ENCODE data around the gene AMACR. TPM values are rescaled to one million over a fixed set of nuclear protein-coding genes. Genes with fewer than 3 reads are reported as not detected.

AMACR gene
- 12.3 TPM for polyA plus RNA-seq (2013, experiment 1 of 2)
- polyA plus RNA-seq (2013, experiment 2 of 2): 12.1 TPM

DNA sequence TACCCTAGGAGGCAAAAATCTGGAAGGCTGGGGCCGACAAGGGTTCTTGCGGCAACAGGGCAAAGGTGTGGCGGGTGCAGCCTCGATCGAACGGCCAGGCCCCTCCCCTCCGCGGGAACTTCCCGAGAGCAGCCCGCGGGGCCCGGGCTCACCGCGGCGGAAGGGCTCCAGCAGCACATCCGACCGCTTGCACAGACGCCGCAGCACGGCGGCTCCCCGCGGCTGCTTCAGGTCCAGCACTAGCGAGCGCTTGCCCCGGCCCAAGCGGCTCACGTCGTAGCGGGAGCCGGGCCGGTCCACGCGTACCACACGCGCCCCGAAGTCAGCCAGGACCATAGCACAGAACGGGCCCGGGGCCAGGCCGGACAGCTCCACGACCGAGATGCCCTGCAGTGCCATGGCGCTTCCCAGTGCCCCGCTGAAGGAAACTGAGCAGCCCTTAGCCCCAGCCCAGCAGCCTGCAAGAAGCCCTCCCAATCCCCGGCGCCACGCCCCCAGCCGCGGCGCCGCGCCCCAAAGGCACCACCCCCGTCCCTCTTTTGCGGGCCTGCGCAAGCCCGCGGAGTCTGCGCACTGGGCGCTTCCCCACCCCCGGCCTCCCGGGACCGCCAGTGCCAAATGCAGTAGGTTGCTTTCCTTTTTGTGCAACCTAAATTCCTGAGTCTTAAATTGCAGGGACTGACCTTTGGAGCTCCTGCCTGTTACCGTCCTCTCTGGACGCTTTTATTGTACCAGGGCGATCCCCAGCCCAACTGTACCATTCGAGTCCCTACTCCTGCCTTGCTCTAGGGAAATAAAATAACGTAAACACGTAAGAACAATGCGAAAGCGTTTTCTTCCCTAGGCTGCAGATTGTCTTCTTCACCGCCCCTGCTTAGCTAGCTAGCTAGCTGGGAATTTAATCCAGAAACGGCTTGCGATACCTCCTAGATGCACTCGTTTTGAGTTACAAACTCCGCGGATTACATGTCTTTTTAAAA is at the start of gene AMACR:
Gene AMACR (minus strand): TSS at position 430 of the 980 bp plus-strand sequence. CDS start 31 bp downstream, at position 399.
- Histone ChIP-seq H3K9me3 (replicated peaks in 1 of 2; ENCODE audit: control insufficient read depth in 2 of 2, insufficient read depth in 1 of 2, low read depth in 1 of 2, low read length in 2 of 2) (peaks cover 0 to 2% of the 10 kb centered on the region in 2 donors), H3K27me3 (ENCODE audit: control insufficient read depth in 3 of 3, insufficient read depth in 3 of 3, low read depth in 1 of 3, low read length in 3 of 3) (peaks cover 0 to 2% (median 0%) of the 10 kb centered on the region in 3 experiments), H3K23ac (ENCODE audit: low read depth, low read length, poor library complexity) (peak within 1 kb of the TSS; percentile 90), H3K4me2 (ENCODE audit: insufficient read depth, low read length, poor library complexity, severe bottlenecking) (peak within 1 kb of the TSS; percentile 77), H3K4me3 (ENCODE audit: low read length in 2 of 2) (peak within 1 kb of the TSS; percentile 76 to 91), H3K18ac (ENCODE audit: low read length) (peak within 1 kb of the TSS; percentile 98), H3K27ac (replicated peaks; ENCODE audit: low read length) (peak within 1 kb of the TSS; percentile 98), H3K4ac (ENCODE audit: low read length) (no peak within 1 kb of the TSS), H2BK15ac (ENCODE audit: low read length) (peak within 1 kb of the TSS; percentile 94), H2BK12ac (ENCODE audit: low read length) (no peak within 1 kb of the TSS), H2BK5ac (ENCODE audit: low read length) (no peak within 1 kb of the TSS), H2AK5ac (ENCODE audit: low read depth, low read length) (no peak within 1 kb of the TSS), H3K79me1 (ENCODE audit: low read depth, low read length) (peaks cover 2% of the 10 kb centered on the region), H4K8ac (ENCODE audit: low read depth, low read length) (no peak within 1 kb of the TSS), H3K14ac (ENCODE audit: low read length) (peak within 1 kb of the TSS; percentile 83), H2BK120ac (ENCODE audit: low read depth, low read length) (peak within 1 kb of the TSS; percentile 64), H4K91ac (ENCODE audit: low read depth, low read length, poor library complexity) (no peak within 1 kb of the TSS), H3K4me1 (ENCODE audit: control insufficient read depth in 2 of 2, insufficient read depth in 1 of 2, low read depth in 1 of 2, low read length in 2 of 2) (peaks cover 5 to 14% of the 10 kb centered on the region in 2 donors), H2AFZ (ENCODE audit: low read length) (peak within 1 kb of the TSS; percentile 95), H3K36me3 (replicated peaks in 1 of 2; ENCODE audit: control insufficient read depth in 2 of 2, insufficient read depth in 2 of 2, low read length in 2 of 2) (peaks cover 3 to 21% of the 10 kb centered on the region in 2 donors), H3K9ac (ENCODE audit: low read depth, low read length, poor library complexity) (peak within 1 kb of the TSS; percentile 96)
- no CpG with 5 or more reads among the region's 76 CpGs for WGBS, 2 donors (ENCODE audit: extremely low coverage in 2 of 2, insufficient read length in 2 of 2, insufficient replicate concordance in 1 of 2)
- peak; percentile 87 for DNase-seq (ENCODE audit: low spot score)

DNA sequence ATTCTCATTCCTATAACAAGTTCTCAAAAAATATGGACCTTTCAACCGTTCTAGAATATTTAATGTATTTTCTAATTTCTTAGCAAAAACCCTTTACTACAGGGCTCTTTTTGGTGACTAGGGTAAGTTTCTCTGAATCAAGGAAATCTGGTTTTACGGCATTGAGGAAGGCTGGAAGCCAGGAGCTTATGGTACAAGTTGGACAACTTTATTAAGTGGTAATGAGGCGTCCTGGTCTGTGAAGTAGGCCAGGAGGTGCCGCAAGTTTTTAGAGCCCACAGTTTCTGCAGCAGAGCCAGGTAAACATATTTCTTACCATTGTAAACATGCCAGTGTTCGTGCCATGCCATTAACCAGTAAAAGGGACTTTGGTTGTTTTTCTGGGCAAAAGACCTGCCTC is 49.7 kb upstream of the AMACR start:
- H3K14ac ChIP-seq (ENCODE audit: low read length): no peak overlapping the region
- no peak overlapping the region for H3K9ac ChIP-seq (ENCODE audit: low read depth, low read length, poor library complexity)

DNA sequence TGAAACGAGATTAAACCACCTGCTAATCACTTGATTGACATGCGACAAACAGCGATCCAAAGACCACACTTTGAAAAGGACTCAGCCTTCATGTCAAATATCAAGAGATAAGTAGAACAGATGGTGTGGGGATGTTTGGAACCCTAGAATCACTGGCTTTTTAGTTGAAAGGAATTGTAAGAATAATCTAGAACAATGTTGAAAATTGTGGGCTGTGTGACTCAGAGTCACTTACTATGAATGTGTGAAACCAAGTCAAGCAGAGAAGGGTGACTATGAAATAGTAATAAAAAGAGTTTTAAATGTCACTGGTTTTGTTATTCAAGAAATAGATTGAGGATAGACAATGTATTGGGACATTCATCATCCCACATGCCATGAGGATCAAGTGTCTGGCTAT is 49.3 kb upstream of the AMACR start:
- Histone ChIP-seq H3K27ac (replicated peaks; ENCODE audit: low read length) (no peak overlapping the region), H3K9me3 (replicated peaks in 1 of 2; ENCODE audit: control insufficient read depth in 2 of 2, insufficient read depth in 1 of 2, low read depth in 1 of 2, low read length in 2 of 2) (peaks cover 0 to 9% of the 10 kb centered on the region in 2 donors), H4K91ac (ENCODE audit: low read depth, low read length, poor library complexity) (no peak overlapping the region), H4K8ac (ENCODE audit: low read depth, low read length) (no peak overlapping the region), H2BK120ac (ENCODE audit: low read depth, low read length) (no peak overlapping the region), H3K4me2 (ENCODE audit: insufficient read depth, low read length, poor library complexity, severe bottlenecking) (no peak overlapping the region), H3K4me1 (ENCODE audit: control insufficient read depth in 2 of 2, insufficient read depth in 1 of 2, low read depth in 1 of 2, low read length in 2 of 2) (peaks cover 3 to 8% of the 10 kb centered on the region in 2 donors), H2AFZ (ENCODE audit: low read length) (no peak overlapping the region), H2BK12ac (ENCODE audit: low read length) (no peak overlapping the region), H3K14ac (ENCODE audit: low read length) (no peak overlapping the region), H3K36me3 (replicated peaks in 1 of 2; ENCODE audit: control insufficient read depth in 2 of 2, insufficient read depth in 2 of 2, low read length in 2 of 2) (peaks cover 0 to 10% of the 10 kb centered on the region in 2 donors), H3K4ac (ENCODE audit: low read length) (no peak overlapping the region), H2BK5ac (ENCODE audit: low read length) (no peak overlapping the region), H3K27me3 (ENCODE audit: control insufficient read depth in 3 of 3, insufficient read depth in 3 of 3, low read depth in 1 of 3, low read length in 3 of 3) (no peaks in the 10 kb centered on the region), H3K9ac (ENCODE audit: low read depth, low read length, poor library complexity) (no peak overlapping the region), H2BK15ac (ENCODE audit: low read length) (no peak overlapping the region), H3K79me1 (ENCODE audit: low read depth, low read length) (no peaks in the 10 kb centered on the region), H3K18ac (ENCODE audit: low read length) (no peak overlapping the region), H3K4me3 (ENCODE audit: low read length in 2 of 2) (no peak overlapping the region), H2AK5ac (ENCODE audit: low read depth, low read length) (no peak overlapping the region), H3K23ac (ENCODE audit: low read depth, low read length, poor library complexity) (no peak overlapping the region)
- no CpG with 5 or more reads among the region's 3 CpGs for WGBS, 2 donors (ENCODE audit: extremely low coverage in 2 of 2, insufficient read length in 2 of 2, insufficient replicate concordance in 1 of 2)
- DNase-seq (ENCODE audit: low spot score): no peak

More for the DNA sequence above, 49.7 kb upstream of the AMACR start:
- H2BK12ac ChIP-seq (ENCODE audit: low read length): no peak overlapping the region
- H2BK120ac ChIP-seq (ENCODE audit: low read depth, low read length): no peak overlapping the region
- no CpG with 5 or more reads among the region's 5 CpGs for WGBS, 2 donors (ENCODE audit: extremely low coverage in 2 of 2, insufficient read length in 2 of 2, insufficient replicate concordance in 1 of 2)
- no peak overlapping the region for H4K8ac ChIP-seq (ENCODE audit: low read depth, low read length)
- no peak overlapping the region for H3K18ac ChIP-seq (ENCODE audit: low read length)
- no peak overlapping the region for H2AFZ ChIP-seq (ENCODE audit: low read length)
- H3K23ac ChIP-seq (ENCODE audit: low read depth, low read length, poor library complexity): no peak overlapping the region
- peaks cover 0 to 9% of the 10 kb centered on the region in 2 donors for H3K9me3 ChIP-seq (replicated peaks in 1 of 2; ENCODE audit: control insufficient read depth in 2 of 2, insufficient read depth in 1 of 2, low read depth in 1 of 2, low read length in 2 of 2)
- H3K4ac ChIP-seq (ENCODE audit: low read length): no peak overlapping the region
- no peak overlapping the region for H3K27ac ChIP-seq (replicated peaks; ENCODE audit: low read length)
- H2BK5ac ChIP-seq (ENCODE audit: low read length): no peak overlapping the region
- no peak overlapping the region for H3K4me2 ChIP-seq (ENCODE audit: insufficient read depth, low read length, poor library complexity, severe bottlenecking)
- H2BK15ac ChIP-seq (ENCODE audit: low read length): no peak overlapping the region
- H3K4me3 ChIP-seq (ENCODE audit: low read length in 2 of 2): no peak overlapping the region
- H4K91ac ChIP-seq (ENCODE audit: low read depth, low read length, poor library complexity): no peak overlapping the region
- no peak for DNase-seq (ENCODE audit: low spot score)
- H3K4me1 ChIP-seq (ENCODE audit: control insufficient read depth in 2 of 2, insufficient read depth in 1 of 2, low read depth in 1 of 2, low read length in 2 of 2): peaks cover 3 to 8% of the 10 kb centered on the region in 2 donors
- H3K27me3 ChIP-seq (ENCODE audit: control insufficient read depth in 3 of 3, insufficient read depth in 3 of 3, low read depth in 1 of 3, low read length in 3 of 3): no peaks in the 10 kb centered on the region
- peaks cover 0 to 10% of the 10 kb centered on the region in 2 donors for H3K36me3 ChIP-seq (replicated peaks in 1 of 2; ENCODE audit: control insufficient read depth in 2 of 2, insufficient read depth in 2 of 2, low read length in 2 of 2)
- no peak overlapping the region for H2AK5ac ChIP-seq (ENCODE audit: low read depth, low read length)
- H3K79me1 ChIP-seq (ENCODE audit: low read depth, low read length): no peaks in the 10 kb centered on the region

DNA sequence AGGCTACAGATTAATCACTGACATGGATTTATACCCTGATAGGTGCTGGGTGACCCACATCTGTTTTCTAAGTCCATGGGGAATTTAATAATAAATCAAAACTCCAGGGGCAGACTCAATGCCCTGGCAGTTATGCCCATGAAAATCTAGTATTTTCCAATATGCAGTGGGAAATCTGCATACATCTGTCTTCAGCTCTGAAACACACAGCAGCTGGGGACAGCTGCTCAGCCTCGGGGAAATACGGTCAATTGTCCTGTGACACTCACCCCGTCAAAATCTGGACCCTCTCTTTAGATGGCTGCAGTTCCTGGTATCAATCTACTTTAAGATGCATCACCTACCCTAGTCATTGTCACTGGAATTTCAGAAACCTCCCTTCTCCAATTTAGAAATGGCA is 47.8 kb upstream of the AMACR start:
- no peak overlapping the region for H3K18ac ChIP-seq (ENCODE audit: low read length)
- no peak overlapping the region for H2AK5ac ChIP-seq (ENCODE audit: low read depth, low read length)
- no peak overlapping the region for H2BK120ac ChIP-seq (ENCODE audit: low read depth, low read length)
- H4K91ac ChIP-seq (ENCODE audit: low read depth, low read length, poor library complexity): no peak overlapping the region
- no peak overlapping the region for H2BK12ac ChIP-seq (ENCODE audit: low read length)
- WGBS, 2 donors (ENCODE audit: extremely low coverage in 2 of 2, insufficient read length in 2 of 2, insufficient replicate concordance in 1 of 2): no CpG with 5 or more reads among the region's 3 CpGs
- no peak overlapping the region for H3K23ac ChIP-seq (ENCODE audit: low read depth, low read length, poor library complexity)
- no peaks in the 10 kb centered on the region for H3K79me1 ChIP-seq (ENCODE audit: low read depth, low read length)
- peaks cover 3 to 8% of the 10 kb centered on the region in 2 donors for H3K4me1 ChIP-seq (ENCODE audit: control insufficient read depth in 2 of 2, insufficient read depth in 1 of 2, low read depth in 1 of 2, low read length in 2 of 2)
- H3K4ac ChIP-seq (ENCODE audit: low read length): no peak overlapping the region
- H3K9ac ChIP-seq (ENCODE audit: low read depth, low read length, poor library complexity): no peak overlapping the region
- no peak overlapping the region for H3K14ac ChIP-seq (ENCODE audit: low read length)
- peaks cover 0 to 23% of the 10 kb centered on the region in 2 donors for H3K36me3 ChIP-seq (replicated peaks in 1 of 2; ENCODE audit: control insufficient read depth in 2 of 2, insufficient read depth in 2 of 2, low read length in 2 of 2)
- H2BK5ac ChIP-seq (ENCODE audit: low read length): no peak overlapping the region
- H3K27me3 ChIP-seq (ENCODE audit: control insufficient read depth in 3 of 3, insufficient read depth in 3 of 3, low read depth in 1 of 3, low read length in 3 of 3): no peaks in the 10 kb centered on the region
- no peaks in the 10 kb centered on the region for H3K9me3 ChIP-seq (replicated peaks in 1 of 2; ENCODE audit: control insufficient read depth in 2 of 2, insufficient read depth in 1 of 2, low read depth in 1 of 2, low read length in 2 of 2)
- no peak for DNase-seq (ENCODE audit: low spot score)
- H2BK15ac ChIP-seq (ENCODE audit: low read length): no peak overlapping the region
- H3K4me2 ChIP-seq (ENCODE audit: insufficient read depth, low read length, poor library complexity, severe bottlenecking): no peak overlapping the region
- H3K4me3 ChIP-seq (ENCODE audit: low read length in 2 of 2): no peak overlapping the region
- no peak overlapping the region for H3K27ac ChIP-seq (replicated peaks; ENCODE audit: low read length)
- H4K8ac ChIP-seq (ENCODE audit: low read depth, low read length): no peak overlapping the region
- no peak overlapping the region for H2AFZ ChIP-seq (ENCODE audit: low read length)

Data from neuronal stem cell (in vitro differentiated cells).